ENCODE results near the gene TRIP12.
"Not testable (repeated sequence)": the region's sequence is repeated elsewhere in the genome, so short reads cannot be mapped to it uniquely, and the experiment has no call there.

The TRIP12 gene
- total RNA-seq = 322 to 650 (median 456) reads per million in 17 experiments

DNA sequence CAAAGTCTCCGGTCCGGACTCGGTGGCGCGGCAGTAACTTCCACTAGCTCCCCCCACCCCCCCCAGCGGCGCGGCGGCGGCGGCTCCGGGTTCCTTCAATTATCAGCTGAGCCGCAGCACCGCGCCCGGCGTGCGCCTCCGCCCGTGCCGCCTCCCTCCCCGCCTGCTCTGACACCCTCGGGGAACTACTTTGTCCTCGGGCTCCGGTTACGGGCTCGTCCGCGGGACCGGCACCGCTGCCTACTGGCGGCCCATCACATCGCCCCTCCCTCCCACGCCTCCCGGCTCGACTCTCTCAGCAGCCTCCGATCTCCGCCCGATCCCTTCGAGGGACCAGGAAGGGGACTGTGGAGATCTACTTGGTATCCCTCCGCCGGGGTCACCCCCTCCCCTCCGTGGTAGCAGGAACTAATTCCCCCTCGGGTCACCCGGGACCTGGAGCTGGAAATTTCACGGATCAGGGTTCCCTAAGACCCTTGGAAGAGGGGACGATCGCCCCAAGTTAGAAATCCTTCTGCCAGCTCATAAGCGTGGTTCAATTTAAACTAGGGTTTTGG is at the start of gene TRIP12:
TRIP12 (minus strand) TSS at position 118 of the 557 bp plus-strand sequence. CDS start 41,930 bp downstream, outside the sequence.
- peak; percentile 90 to 96 (median 94) for DNase-seq

DNA sequence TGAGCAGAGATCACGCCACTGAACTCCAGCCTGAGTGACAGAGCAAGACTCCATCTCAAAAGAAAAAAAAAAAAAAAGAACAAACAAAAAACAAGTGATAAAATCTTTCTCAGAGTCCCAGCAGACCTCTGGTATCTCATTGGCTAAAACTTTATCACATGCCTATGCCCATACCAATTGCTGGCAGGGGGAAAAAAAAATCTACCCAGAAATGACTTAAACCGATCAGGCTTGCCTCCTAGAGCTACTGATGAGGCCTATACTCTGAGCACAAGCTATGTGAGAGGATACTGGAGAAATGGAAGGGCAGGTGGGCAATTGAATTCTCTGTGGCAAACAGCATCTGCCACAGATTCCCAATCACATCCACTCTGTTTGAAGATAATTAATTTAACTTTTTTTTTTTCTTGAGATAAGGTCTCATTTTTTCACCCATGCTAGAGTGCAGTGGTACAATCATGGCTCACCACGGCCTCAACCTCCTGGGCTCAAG is 49.5 kb upstream of the TRIP12 start:
- DNase-seq = no peak

DNA sequence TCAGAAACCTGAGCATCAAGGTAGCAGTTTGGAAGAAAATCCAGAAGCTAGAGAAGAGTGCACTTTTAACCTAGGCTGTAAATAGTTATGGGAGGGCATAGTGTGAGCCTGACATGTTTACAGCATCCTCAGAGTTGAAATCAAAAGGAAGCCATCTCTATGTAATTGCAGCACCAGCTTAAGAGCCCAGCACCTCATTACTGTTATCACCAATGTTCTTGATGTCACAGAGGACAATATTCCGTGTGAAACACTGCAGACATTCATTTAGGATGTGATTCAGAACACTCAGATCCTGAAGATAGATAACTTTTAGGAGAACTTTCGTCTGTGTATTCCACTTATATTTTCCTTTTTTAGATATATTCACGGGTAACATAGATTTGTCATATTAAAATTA is 48.6 kb upstream of the TRIP12 start:
- DNase-seq = no peak

DNA sequence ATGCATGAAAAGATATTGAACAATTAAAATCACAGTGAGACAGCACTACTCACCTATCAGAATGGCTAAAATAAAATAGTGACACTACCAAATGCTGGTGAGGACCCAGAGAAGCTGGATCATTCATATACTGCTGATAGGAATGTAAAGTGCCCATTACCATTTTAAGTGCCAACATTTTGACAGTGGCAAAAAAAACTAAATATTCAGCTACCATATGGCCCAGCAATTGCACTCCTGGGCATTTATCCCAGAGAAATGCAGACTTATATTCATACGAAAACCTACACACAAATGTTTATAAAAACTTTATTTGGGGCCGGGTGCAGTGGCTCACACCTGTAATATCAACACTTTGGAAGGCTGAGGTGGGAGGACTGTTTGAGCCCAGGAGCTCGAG is 48.1 kb upstream of the TRIP12 start:
- no peak for DNase-seq

DNA sequence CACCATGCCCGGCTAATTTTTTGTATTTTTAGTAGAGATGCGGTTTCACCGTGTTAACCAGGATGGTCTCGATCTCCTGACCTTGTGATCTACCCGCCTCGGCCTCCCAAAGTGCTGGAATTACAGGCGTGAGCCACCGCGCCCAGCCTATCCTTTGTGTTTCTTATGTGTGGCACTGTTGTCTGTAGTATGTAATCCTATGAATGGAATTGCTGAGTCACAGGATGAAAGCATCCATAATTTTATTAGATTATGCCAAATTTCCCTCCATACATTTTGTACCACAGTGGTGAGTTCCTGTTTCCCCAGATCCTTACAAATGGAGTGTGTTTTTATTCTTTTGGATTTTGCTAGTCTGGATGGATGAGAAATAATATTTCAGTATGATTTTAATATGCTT is 41.8 kb upstream of the TRIP12 start:
- not testable (repeated sequence) for DNase-seq

DNA sequence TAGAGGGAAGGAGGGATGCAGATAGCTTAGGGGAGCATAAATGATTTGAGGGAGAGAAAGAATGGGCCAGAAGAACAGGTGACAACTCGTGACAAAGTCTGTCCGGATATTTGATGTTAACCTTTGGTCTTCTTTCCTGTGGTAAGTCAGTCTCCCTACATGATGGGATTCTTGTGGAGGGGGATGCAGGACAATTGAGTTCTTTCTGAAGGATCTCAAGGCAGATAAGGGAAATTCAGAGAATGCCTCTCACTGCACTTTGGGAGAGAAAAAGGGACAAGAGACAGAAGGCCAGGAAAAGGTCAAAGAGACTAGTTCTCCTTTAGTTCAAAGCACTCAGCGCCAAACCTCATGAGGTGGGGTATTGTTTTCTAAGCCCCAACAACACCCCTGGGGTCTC is 34.7 kb upstream of the TRIP12 start:
- no peak for DNase-seq

DNA sequence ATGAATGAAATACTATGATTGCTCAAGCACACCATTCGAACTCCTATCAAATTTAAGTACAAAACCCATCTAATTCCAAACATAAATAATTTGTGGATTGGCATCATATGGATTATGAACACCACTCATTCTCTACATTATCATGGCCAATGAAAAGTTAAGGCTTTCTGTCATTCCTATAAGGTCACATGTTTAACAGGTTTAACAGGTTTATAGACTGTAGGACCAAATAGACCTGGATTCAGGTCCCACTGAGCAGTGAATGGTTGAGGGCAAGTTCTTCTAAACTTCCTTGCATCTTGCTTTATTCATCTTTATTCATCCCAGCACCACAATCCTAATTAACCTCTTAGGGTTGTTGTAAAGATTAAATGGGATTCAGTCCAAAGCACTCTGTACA is 33.9 kb upstream of the TRIP12 start:
- no peak for DNase-seq

DNA sequence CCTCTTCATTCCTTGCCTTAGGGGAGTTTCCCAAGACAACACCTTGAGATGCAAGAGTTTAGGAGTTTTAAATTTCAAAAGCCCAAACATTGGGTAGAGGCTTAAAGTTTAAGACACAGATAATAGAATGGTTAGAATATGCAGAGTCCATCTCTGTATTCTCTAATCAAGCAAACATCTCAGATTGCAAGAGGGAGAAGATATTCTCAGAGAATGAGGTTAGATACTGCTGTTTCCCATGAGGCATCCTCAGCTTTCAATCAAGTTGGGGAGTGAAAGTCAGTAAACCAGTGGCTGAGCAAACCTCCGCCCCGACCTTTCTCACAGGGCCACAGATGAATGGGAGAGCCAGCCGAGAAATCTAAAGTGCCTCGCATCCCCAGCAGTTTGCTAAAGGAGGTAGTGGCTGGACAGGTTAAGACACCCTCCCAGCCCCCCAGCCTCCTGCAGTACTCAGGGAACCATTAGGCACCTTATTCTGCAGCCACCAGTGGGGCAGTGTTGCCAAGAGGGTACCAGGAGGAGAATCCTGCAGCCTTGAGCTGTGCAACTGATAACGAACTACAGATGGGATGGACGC is 30.5 kb upstream of the TRIP12 start:
- no peak for DNase-seq

DNA sequence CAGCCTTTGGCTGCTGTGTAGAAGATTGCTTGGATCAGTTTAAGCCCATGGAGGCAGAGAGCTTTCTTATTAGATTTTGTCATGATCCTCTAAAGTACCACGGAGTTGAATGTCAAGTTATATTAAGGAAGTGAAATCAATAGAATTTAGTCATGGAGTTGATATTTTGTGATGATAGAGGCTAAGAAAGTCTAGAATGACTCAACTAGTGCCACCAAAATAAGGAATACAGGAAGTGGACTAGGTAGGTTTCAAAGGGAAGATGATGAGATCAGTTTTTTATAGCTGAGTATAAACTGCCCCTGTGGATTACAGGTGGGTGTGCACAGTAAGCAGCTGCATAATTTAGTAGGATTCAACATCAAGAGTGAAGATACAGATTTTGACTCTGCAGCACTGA is 25.7 kb upstream of the TRIP12 start:
- peak in 2 of 4 experiments; percentile 12 to 44 for DNase-seq

DNA sequence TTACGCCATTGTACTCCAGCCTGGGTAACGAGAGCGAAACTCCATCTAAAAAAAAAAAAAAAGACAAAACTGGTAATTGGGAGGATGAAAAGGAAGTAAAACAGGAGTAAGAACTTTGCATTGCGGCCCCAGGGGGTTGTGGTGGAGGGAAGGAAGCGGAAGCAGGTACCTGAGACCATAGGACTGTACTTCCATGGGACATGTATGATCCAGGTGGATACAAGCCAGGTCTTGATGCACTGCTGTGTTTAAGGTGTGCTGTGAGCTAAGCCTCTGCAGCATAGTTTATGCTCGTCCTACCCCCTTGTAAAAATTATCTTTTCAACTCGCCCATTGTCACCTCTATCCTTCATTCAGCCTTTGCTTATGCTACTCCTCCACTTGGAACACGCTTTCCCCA is 24.2 kb upstream of the TRIP12 start:
- no peak for DNase-seq

DNA sequence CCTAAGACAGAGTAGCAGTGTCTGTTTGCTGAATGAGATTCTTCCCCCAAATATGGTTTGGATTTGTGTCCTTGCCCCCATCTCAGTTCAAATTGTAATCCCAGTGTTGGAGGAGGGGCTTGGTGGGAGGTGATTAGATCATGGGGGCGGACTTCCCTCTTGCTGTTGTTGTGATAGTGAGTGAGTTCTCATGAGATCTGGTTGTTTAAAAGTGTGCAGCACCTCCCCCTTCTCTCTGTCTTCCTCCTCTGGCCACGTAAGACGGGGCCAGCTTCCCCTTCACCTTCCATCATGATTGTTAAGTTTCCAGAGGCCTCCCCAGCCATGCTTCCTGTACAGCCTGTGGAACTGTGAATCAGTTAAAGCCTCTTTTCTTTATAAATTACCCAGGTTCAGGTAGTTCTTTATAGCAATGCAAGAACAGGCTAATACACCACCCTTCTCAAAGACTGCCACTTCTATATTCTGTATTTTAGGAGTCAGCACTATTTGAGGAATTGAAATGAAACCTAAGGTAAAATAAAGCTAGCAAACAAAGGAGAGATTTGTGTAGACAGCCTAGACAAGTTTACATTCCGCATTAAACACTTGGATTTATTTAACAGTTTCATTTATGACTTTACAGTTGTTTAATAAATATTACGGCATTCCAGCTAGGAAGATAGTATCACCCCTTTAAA is 22.1 kb upstream of the TRIP12 start:
- peak; percentile 36 to 58 (median 48) for DNase-seq

DNA sequence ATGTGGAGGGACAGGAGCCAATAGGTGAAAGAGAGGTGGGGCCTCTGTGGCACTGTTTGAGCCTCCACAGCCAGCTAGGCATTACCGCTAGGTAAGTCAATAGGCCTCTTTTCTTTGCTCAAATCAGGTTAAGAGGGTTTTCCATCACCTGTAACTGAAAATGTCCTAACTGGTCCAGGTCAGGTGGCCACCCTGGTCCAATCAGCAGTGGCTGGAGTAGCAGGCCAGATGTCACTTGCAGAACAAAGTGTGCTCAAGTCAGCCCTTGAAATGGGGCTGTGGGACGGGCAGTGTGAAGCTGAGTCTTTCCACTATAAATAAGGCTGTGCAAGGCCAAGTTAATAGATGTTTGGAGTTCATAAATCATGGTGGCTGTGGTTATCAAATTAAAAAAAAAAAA is 21.4 kb upstream of the TRIP12 start:
- no peak for DNase-seq

DNA sequence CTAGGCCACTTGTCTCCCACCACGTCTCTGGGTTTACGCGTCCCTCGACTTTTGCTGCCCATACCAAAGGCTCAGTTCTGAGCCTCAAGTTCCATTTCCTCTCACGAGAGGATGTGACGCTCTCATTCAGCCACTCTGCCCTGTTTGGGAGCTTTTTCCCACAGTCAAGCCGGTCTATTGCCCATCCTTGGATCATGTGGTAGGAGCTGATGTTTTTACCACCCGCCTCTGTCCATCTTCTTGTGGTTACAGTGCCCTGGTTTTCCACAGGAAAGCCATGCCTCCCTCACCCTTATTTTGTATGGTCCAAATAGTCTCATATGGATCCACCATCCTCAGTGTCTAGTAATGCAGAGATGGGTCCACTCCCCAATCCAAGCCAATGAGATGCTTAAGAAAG is 20.9 kb upstream of the TRIP12 start:
- DNase-seq = no peak

DNA sequence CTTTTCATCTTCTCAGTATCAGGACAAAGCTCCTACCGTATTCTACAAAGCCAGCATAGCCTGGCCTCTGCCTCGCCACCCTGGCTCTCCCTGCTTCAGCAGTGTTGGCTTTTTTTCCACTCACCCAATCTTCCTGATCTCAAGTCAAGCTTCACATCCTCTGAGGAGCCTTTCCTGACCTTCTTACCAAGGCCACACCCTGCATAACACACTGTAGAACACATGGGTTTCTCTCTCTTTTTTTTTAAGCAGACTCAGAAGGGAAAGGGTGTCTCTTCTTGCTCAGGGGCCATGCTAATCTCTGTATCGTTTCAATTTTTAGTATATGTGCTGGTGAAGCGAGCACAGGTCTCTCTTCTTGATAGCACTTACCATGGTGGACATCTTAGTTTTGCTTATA is 15.7 kb upstream of the TRIP12 start:
- DNase-seq = no peak

DNA sequence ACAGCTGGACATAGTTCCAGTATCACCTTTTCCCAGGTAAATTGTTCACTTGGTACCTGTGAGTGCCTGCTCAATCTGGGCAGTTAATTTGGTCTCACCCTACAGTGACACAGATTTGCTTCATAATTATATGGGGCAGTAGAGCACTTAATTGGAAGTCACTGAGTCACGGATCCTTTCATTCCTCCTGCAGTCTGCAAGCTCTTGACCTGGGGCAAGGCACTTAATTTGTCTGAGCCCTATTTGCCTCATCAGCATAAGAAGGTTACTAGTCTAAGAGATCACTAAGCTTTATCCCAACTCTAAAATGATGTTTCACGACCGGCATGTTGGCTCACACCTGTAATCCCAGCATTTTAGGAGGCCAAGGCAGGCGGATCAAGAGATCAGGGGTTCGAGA is 9.4 kb upstream of the TRIP12 start:
- no peak for DNase-seq

DNA sequence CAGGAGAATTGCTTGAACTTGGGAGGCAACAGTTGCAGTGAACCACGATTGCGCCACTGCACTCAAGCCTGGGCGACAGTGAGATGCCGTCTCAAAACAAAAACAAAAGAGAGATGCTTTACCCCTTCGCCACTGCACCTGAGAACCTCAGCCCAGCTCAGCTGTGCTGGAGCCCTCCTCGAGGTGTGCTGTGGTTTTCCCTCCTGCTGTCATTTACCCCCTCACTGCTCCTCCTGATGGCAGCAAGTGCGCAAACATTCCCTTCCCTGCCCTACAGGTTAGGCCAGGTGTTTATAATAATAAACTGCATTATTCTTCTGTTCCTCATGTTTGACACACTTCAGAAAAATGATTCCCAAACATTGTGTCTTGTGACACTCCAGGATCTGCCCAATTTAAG is 8.8 kb upstream of the TRIP12 start:
- DNase-seq = no peak

DNA sequence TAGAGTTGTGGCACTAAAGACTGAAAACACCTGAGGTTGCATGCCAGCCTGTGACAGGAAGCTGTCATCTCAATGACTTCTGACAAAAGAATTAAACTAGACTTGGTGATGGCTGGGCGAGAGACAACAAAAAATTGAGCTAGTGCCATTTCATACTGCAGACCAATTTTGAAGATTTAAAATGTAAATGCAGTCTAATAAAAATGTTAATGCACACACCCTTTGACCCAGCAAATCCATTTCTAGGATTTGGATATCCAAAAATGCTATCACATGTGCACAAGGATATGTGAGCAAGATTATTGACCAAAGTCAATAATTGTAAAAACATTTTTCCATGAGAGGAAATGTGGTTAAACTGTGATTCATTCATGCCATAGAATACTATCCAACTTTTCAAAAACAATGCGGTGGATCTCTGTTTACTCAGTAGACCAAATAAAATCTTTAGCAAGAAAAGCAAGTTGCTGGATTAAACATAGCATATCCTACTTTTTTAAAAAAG is 6.1 kb upstream of the TRIP12 start:
- DNase-seq = no peak

DNA sequence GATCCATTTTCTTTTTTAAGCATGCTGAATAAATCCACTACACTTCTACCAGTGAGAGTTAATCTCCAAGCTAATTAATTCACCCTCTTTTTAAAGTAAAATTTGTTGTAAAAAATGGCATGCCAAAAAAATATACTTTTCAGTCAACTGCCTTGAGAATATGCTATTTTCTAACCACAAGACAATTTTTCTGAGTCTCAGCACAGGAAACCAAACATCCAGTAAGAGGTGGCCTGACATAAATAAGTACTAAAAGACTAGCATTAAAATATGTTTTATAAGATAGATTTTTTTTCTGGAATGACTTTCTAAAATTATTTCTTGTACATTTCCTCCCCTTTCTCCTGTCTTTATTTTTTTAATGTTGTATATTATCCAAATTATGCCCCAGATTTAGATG is 3.4 kb upstream of the TRIP12 start:
- DNase-seq = no peak

DNA sequence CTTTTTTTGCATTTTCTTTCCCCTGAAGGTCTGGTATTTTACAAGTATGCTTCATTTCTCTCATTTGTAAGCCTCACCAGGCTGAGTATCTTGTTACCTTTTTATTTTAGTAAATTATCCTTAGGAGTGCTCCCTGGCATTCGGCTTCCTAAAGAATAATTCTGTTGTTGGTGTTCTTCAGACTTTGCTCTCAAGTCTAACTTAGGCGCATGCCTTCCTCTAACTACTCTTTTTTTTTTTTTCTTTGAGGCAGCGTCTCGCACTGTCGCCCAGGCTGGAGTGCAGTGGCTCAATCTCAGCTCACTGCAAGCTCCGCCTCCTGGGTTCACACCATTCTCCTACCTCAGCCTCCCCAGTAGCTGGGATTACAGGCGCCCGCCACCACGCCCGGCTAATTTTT is 2.7 kb upstream of the TRIP12 start:
- not testable (repeated sequence) for DNase-seq

DNA sequence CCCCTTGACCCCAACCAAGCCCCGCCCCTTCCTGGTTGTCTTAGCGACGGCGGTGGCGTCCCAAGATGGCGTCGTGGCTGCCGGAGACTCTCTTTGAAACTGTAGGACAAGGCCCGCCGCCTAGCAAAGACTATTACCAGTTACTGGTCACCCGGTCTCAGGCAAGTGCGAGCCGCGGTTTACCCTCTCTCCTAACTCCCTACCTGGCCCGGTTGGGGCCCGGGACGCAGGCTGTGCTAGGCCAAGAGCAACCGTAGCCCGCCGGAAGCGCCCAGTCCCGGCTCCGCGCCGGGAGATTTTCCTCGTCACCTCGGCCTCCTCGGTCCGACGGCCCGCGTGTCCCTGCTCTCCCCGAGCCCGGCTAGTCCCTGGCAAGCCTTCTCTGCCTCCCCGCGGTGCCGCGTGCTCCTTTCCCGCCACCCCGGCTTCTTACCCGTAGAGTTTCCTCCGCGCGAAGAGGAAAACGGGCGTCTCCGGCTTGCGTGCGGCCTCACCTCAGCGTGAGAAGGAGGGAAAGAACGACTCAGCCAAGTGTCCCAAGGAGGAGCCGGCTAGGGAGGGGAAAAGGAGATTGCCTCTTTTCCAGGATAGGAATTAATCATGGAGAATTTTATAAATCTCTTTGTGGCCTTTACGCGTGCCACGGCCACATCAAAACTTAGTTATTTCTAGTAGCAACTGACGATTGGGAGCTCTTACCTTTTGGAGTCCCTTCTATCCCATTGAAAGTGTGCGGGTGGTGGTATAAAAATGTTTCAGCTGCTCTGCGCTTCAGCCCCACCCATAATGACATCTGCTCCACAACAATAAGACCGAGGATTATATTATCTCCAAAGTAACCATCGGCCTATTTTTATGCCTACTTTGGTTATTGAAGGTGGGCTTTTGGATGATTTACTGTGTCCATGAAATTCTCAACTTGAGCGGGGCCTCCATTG is 909 bp upstream of the TRIP12 start, which contains the start of gene FBXO36:
FBXO36 (plus strand) TSS at position 55 of the 938 bp plus-strand sequence; CDS start at position 66, 11 bp downstream.
- peak; percentile 87 to 93 (median 90) for DNase-seq

DNA sequence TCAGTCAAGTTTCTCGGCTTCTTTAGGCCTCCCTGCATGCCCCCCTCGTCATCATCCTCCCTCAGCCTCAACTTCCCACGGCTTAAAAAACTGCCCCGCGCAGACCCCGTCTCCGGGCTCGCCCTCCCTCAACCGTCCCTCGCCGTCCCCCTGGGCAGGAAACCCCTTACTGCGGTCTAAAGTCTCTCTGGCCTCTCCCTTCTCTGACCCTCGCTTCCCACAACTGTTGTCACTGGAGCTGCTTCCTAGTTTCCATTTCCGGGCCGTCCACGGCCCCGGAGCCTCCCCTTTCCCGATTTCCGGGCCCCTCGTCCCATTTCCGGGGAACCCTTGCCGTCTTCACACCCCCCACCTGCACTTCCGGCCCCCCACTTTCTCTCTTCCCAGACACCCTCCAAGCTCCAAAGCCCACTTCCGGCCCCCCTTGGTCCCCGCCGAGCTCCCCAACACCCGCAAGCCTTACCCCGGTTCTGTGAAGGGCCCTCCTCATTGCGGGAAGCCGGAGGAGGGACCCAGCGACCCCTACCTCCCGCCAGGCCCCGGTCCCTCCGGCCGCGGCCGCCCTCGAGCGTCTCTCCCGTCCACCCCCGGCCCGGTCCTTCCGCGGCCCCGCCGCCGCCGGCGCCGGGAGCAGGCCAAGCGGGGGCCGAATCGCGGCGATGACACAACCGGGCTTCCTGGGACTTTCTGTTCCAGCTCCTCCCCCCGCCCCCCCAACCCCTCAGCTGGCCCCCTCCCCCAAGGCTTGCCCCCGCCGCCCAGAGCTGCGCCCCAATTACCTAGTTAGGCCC is 513 bp downstream of the TRIP12 start:
- DNase-seq = peak; percentile 71 to 87 (median 80)

All from suppressor macrophage (primary cell).